ENCODE measurements around the gene PDGFD. TPM values are rescaled to one million over a fixed set of nuclear protein-coding genes. Genes with fewer than 3 reads are reported as not detected.

PDGFD gene
- total RNA-seq, 6 experiments from 2014 or later = 0.37 to 0.69 (median 0.42) TPM

DNA sequence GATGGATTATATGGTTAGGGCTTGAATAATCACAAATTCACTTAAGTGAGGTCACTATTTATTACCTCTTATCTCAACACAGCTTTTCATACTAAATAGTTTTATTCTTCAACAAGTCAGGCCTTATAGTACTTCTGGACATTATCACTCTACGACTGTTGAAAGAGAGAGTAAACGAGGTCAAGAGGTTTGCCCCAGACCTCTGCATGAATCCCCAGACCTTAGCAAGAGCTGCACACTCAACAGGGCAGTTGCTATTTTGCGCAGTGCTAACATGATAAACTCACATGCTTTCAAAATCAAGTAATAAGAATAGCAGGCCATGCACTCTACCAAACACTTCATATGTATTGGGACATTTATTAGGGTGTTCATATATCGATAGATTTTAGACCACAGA lies 67.0 kb downstream of the PDGFD start:
- Mint-ChIP-seq H3K9me3 (peaks cover 7% of the 10 kb centered on the region; the same call in 1 of the 2 replicates), H3K27ac (no peak overlapping the region), H3K27me3 (ENCODE audit: insufficient read depth) (no peaks in the 10 kb centered on the region), H3K36me3 (ENCODE audit: low read depth) (no peaks in the 10 kb centered on the region), H3K4me3 (no peak overlapping the region), H3K4me1 (ENCODE audit: low read depth) (no peaks in the 10 kb centered on the region)
- TF ChIP-seq, protein P1, sequence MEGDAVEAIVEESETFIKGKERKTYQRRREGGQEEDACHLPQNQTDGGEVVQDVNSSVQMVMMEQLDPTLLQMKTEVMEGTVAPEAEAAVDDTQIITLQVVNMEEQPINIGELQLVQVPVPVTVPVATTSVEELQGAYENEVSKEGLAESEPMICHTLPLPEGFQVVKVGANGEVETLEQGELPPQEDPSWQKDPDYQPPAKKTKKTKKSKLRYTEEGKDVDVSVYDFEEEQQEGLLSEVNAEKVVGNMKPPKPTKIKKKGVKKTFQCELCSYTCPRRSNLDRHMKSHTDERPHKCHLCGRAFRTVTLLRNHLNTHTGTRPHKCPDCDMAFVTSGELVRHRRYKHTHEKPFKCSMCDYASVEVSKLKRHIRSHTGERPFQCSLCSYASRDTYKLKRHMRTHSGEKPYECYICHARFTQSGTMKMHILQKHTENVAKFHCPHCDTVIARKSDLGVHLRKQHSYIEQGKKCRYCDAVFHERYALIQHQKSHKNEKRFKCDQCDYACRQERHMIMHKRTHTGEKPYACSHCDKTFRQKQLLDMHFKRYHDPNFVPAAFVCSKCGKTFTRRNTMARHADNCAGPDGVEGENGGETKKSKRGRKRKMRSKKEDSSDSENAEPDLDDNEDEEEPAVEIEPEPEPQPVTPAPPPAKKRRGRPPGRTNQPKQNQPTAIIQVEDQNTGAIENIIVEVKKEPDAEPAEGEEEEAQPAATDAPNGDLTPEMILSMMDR (IDR thresholded peaks at IDR 0.05) = no peak
- no peak for DNase-seq

DNA sequence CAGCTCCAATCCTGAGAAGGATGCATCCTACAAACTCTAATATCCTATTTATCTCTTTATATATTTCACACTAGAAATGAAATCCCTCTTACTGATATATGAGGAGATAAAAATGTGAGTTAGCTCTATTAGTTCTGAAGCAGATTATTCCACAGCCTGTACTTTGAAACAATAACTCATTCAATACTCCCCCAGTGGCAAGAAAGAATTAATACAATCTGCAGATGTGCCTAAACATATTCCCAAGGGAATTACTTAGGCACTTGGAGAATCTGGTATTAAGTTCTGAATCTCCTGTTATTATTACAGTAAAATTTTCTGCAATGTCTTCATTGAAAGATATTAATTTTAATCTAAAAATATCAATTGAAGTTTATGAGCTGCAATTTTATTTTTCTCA lies 68.2 kb downstream of the PDGFD start:
- DNase-seq = no peak
- H3K4me3 Mint-ChIP-seq = no peak overlapping the region

DNA sequence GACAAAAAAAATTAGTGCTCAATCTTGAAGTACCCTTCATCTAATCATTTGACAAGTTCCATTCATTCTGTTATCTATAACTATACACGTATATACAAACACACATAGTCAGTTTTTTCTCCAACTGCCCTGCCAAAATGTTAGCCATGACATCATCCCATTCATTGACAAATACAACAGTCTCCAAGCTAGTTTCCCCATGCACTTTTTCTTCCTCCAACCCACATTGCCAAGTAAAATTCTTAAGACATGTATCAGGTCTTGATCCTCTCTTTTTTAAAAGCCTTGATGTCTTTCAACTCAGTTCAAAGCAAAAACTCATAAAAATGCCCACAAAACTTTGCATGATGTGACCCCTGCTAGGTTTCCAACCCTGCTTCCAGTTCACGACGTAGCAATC lies 69.4 kb downstream of the PDGFD start:
- Mint-ChIP-seq H3K9me3 (no peaks in the 10 kb centered on the region), H3K4me1 (ENCODE audit: low read depth) (no peaks in the 10 kb centered on the region), H3K27me3 (ENCODE audit: insufficient read depth) (no peaks in the 10 kb centered on the region), H3K4me3 (no peak overlapping the region), H3K36me3 (ENCODE audit: low read depth) (no peaks in the 10 kb centered on the region), H3K27ac (no peak overlapping the region)
- peak; percentile 4 for DNase-seq
- TF ChIP-seq, protein P1 (IDR thresholded peaks at IDR 0.05) = no peak

More for the DNA sequence above, 68.2 kb downstream of the PDGFD start:
- TF ChIP-seq, protein P1 (IDR thresholded peaks at IDR 0.05) = 0 out of 2 replicates have a peak, but pooled peaks have one; percentile 17
- Mint-ChIP-seq H3K9me3 (no peaks in the 10 kb centered on the region), H3K27ac (no peak overlapping the region), H3K36me3 (ENCODE audit: low read depth) (no peaks in the 10 kb centered on the region), H3K4me1 (ENCODE audit: low read depth) (no peaks in the 10 kb centered on the region), H3K27me3 (ENCODE audit: insufficient read depth) (no peaks in the 10 kb centered on the region)

DNA sequence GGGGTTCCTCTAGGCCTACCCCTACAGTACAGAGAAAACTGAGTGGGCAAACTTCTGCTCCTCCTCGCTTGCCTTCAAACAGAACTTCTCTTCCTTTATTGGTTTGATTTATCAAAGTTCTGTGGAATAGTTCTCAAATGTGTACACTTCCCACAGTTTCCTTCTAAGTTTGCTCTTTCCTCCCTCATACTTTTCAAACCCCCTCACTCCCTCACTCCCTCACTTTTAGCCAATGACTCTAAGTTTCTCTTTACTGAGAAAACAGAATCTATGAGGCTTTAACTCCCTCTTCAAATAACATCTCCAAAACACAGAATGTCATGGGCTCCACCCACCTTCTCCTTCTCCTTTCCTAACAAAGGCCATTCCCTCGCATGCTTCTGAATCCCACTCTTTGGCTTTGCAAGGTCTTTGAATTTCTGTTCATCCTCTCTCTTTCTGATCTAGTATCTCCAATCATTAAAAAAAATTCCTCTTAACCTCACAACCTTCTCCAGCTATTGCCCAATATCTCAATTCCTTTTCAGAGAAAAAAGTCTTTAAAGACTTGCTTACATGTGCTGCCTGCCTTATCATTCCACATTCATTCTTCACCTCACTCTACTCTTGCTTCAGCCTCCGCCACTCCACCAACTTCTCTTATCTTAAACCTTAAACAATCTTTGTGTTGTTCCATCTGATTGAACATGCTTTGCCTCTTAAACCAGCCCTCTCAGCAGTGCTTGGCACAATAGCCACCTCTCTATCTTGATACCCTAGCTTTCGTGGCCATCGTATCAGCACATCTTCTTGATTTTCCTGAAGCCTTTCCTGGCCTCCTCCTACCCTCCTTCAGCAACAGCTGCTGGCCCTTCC lies 70.3 kb downstream of the PDGFD start:
- no peak for DNase-seq
- no peaks in the 10 kb centered on the region for H3K4me1 Mint-ChIP-seq (ENCODE audit: low read depth)
- H3K36me3 Mint-ChIP-seq (ENCODE audit: low read depth) = no peaks in the 10 kb centered on the region
- no peaks in the 10 kb centered on the region for H3K9me3 Mint-ChIP-seq
- H3K27ac Mint-ChIP-seq = no peak overlapping the region
- TF ChIP-seq, protein P1 (IDR thresholded peaks at IDR 0.05) = no peak
- no peaks in the 10 kb centered on the region for H3K27me3 Mint-ChIP-seq (ENCODE audit: insufficient read depth)
- H3K4me3 Mint-ChIP-seq = no peak overlapping the region

DNA sequence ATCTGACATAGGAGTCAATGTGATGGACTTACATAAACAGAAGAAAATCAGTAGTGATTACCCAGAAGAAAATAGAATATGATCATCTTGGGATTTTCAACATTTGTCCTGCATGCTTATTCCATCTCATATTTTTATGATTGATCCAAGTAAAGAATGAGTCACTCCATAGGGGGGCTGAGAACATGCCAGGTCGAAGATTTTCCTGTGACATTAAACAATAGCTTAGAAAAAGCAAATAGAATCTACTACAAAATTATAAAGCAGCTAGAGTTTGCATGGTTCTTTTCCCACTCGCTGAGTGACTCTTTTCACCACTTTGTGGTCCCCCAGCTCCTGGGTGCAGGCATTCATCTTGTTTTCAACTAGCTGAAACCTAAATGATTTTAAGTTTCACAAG lies 71.2 kb downstream of the PDGFD start:
- no peak overlapping the region for H3K4me3 Mint-ChIP-seq
- H3K9me3 Mint-ChIP-seq = no peaks in the 10 kb centered on the region
- no peaks in the 10 kb centered on the region for H3K4me1 Mint-ChIP-seq (ENCODE audit: low read depth)
- TF ChIP-seq, protein P1 (IDR thresholded peaks at IDR 0.05) = no peak
- H3K27ac Mint-ChIP-seq = no peak overlapping the region
- peaks cover 1% of the 10 kb centered on the region; the same call in 1 of the 2 replicates for H3K27me3 Mint-ChIP-seq (ENCODE audit: insufficient read depth)
- no peaks in the 10 kb centered on the region for H3K36me3 Mint-ChIP-seq (ENCODE audit: low read depth)
- no peak for DNase-seq

All from HFFc6 (cell line).